DMS79 treated with DMSO at 0.1 percent for 48 hours (cell line): ENCODE measurements around the gene PKD2.

Source experiments
- DNase-seq: peaks from one replicate; lab custom pipeline; 2025; lab: John Stamatoyannopoulos, UW

Gene PKD2

DNA sequence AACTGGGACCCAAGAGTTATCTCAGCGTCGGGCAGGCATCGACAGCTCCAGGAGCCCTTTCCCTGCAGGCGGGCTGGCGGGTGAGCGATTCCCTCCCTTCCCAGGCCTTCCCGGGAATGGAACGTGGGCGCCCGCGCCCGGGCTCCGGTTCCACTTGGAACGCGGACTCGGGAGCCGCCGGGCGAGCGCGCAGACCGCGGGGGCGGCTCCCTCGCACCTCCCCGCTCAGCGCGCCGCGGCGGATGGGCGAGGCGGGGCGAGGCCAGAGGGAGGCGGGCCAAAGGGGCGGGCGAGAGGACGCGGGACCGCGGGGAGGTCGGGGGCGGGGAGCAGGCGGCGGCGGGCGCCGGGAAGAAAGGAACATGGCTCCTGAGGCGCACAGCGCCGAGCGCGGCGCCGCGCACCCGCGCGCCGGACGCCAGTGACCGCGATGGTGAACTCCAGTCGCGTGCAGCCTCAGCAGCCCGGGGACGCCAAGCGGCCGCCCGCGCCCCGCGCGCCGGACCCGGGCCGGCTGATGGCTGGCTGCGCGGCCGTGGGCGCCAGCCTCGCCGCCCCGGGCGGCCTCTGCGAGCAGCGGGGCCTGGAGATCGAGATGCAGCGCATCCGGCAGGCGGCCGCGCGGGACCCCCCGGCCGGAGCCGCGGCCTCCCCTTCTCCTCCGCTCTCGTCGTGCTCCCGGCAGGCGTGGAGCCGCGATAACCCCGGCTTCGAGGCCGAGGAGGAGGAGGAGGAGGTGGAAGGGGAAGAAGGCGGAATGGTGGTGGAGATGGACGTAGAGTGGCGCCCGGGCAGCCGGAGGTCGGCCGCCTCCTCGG is at the start of gene PKD2:
PKD2 (plus strand) TSS at position 332 of the 818 bp plus-strand sequence; CDS start at position 431, 99 bp downstream.
- peak; percentile 37 for DNase-seq

DNA sequence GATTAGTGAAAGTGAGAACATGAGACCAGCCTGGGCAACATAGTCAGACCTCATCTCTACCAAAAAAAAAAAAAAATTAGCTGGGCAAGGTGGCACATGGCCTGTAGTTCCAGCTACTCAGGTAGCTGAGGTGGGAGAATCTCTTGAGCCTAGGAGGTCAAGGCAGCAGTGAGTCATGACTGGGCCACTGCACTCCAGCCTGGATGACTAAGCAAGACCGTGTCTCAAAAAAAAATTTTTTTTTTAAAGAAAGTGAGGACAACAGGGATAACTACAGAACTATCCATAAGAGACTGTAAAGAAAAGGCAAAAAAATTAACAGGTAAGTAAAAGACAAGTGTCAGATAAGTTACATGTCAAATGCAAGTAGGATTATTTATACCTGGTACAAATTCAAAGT is 45.4 kb upstream of the PKD2 start:
- DNase-seq = no peak

DNA sequence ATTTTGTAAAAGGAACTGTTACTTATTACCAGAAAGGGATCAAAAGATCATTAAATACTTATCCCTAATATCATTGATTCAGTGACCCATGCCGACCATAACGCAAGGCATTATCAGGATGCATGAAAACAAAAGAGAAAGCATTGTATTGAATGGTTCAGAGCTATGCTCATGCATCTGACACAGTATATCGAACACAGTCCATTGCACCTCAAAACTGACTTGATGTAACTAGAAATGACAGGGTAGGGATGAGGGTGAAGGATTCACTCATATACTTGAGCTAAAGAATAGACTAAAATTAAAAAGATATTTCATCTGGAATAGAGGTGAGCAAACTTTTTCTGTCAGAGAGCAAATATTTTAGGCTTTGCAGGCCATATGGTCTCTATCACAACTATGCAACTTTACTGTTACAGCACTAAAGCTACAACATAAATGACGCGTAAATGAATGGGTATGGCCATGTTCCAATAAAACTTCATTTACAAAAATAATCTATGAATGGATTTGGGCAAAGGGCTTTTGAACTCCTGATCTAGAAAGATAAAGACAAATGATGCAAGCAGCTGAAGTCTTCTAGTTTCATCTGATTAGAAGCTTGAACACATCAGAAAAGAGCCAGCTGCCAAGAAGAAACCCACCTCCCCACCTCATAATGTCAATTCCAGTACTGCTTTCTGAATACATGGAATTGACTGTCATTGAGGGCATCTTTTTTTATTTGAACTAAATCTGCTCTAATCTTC is 44.9 kb upstream of the PKD2 start:
- DNase-seq = no peak

DNA sequence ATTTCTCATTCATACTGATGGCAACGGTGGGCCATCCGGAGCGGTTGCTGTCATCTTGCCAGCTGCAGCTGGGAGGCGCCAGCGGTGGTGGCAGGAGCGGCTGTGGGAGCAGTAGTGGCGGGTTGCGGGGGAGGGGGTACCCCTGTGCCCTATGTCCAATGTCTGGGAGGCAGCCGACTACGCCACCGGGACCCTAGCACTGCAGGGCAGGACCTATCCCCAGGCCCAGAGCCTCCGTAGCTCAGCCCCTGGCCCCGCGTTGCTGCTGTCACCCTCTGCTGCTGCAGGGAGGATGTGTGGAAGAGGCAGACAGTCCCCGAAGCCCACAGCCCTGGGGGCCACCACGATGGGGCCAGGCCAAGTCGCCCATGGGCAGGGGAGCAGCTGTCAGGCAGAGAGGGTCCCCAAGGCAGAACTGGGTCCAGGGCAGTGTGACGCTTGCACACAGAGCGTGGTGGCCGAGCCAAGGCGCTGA is 41.9 kb upstream of the PKD2 start:
- DNase-seq = no peak

DNA sequence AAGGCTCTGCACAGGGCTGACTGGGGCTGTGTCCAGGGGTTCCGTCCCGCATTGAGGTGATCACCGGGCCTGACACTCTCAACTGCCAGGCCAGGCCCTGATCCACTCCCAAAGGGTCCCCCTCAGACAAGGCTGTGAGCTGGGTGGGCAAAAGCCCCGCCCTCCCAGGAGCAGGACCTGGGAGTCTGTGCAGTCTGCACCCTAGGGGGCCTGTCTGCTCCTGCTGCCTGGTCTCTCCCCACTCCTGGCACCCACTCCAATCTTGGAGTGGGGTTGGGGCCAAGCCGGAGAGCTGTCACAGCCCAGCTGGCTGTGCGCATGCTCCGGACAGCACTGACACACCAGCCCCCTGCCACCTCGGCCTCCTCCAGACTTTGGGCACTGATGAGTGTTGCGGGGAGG is 41.3 kb upstream of the PKD2 start:
- DNase-seq = no peak

DNA sequence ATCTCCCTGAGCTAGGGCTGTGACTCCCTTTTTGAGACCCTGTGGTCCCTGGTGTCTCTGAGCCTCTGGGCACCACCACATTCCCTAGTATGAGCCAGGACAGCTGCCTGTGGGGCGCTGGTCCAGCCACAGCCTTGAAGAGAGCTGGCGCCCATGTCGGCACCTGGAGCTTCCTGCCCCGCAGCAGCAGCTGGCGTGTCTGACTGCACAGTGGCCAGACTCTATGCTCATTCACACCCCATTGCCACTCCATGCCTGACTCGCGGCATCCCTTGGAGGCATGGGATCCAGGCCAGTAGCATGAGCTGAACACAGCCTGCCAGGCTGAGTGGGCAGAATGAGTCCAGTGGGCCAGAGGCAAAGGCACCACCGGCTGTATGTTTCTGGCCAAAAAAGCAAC is 40.2 kb upstream of the PKD2 start:
- DNase-seq = no peak

DNA sequence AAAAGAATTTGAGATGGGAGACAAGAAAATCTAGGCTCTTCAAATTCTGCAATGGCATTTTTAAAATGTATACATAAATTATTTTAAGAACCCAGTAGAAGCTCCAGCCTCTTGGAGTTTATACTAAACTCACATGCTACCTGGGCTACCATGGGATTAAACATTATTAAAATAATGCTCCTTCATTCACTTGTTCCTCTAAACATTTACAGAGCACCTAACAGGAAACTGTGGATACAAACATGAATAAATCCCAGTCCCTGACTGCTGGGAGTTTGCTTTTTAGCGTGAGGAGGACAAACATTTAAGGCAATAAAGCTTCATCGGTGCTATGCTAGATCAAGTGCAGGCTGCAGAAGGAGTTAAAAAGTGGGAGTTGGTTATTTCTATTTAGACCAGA is 37.3 kb upstream of the PKD2 start:
- DNase-seq = no peak

DNA sequence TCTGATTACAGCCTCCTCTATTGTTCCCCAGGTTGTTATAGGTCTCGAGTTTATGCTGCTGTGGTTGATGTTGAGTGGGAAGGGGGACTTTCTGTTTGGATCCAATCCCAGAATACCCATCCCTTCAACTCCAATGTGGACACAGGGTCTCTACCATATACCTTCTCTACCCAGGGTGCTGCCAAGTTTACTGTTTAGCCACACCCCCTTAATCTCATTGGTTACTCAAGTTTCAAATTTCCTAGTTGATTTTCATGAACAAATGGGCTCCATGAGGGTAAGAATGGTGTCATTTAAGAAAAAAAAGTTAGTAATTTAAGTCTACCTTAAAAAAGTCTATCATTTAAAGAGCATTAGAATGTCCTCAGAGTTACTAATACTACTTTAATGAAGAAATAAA is 35.6 kb upstream of the PKD2 start:
- DNase-seq = no peak

DNA sequence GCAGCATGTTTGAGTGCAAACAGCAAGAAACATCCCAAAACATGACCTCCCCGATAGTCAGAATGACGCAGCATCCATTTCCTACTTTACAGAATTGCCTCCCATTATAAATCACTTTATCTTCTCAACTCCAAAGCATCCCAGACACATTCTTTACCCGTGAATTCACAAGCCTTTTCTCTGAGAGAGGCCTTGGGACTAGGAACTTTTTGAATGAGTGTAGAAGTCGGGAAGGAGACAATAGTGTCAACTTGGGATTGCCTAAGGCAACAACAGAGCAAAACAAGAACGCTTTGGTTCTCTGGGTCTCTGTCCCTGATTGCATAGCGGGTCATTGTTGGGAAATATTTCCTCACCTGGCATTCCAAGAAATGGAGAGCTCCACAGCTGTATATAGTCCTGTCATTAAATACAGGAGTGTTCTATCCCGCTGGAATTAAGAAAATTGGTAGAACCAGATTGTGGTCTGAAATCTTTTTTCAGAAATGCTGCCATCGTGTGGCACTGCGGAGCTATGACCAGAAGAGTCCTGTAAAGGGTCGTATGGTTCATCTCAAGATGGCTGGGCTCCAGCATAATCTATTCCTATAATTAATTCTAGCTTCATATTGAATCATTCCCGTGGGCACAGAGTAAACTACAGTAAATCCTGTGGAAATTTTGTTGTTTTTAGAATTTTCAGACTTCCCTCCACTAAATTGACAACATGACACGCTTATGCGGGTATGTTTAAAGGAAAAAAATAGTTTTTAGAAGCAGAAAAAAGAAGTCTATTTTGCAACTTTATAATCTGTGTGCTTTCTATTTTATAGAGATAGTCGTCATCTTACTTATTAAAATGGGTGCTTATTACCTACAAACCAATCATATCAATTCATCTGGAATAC is 33.9 kb upstream of the PKD2 start:
- DNase-seq = peak; percentile 28

DNA sequence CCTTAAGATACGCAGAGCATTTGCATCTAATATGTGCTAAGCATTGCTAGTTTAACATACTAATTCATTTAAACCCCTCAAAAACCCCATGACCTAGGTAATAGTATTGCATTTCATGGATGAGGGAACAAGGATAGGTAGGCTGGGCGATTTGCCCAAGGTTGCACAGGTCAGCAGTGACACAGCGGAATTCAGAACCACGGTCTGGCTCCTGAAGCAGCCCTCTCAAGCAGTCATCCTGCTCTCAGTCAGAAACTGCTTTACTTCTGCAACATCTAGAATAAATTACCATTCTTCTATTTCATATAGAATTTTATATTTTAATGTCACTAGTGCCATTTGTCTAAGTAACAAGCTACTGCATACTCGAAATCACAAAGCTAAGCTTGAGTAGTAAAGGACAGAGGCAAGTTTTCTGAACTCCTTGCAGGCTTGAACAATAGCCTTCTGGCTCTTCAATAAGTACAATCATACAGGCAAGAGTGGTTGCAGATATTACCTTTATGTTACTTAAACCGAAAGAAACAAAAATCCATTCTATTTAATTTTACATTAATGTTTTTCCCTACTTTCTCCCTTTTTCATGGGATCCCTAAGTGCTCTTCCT is 32.5 kb upstream of the PKD2 start:
- DNase-seq = peak; percentile 7

DNA sequence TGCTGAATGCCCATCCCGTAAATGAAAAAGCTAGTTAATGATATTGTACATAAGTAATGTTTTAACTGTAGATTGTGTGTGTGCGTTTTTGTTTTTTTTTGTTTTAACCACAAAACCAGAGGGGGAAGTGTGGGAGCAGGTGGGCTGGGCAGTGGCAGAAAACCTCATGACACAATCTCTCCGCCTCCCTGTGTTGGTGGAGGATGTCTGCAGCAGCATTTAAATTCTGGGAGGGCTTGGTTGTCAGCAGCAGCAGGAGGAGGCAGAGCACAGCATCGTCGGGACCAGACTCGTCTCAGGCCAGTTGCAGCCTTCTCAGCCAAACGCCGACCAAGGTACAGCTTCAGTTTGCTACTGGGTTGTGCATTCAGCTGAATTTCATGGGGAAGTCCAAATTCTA is 32.0 kb upstream of the PKD2 start, which contains the start of gene SPP1:
SPP1 (plus strand) TSS at position 249 of the 400 bp plus-strand sequence. CDS start 1,182 bp downstream, outside the sequence.
- DNase-seq = no peak

DNA sequence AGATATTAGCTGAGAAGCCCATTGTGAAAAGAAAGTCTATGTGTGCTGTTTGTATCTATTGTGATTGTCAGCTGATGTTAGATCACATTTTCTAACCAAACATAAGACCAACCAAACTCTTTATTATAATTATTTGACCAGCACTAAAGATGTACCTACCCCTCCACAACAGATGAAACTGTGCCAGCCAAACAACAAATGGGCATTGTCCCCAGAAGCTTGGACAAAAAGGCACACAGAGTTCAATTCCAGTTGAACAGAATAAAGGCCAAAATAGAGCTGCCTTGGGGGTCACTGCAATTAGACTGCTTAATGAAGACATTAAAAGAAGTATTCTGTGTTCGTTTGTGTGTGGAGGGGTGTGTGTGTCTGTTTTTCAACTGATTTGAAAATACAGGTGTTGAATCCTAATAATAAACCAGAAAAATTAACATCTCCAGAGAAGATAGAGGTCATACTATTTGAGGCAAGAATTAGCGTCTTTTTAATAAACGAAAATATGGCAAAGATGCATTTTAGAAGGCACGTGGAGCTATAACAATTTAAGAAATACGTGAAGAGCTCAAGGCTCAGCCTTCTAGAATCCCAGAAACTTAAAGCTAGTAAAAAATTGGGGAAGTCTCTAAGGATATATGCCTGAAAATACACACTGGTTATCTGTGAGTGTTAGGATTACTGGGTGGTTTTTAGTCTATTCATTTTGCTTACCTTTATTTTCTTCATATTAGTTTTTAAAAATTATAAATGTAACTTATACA is 29.7 kb upstream of the PKD2 start:
- no peak for DNase-seq

DNA sequence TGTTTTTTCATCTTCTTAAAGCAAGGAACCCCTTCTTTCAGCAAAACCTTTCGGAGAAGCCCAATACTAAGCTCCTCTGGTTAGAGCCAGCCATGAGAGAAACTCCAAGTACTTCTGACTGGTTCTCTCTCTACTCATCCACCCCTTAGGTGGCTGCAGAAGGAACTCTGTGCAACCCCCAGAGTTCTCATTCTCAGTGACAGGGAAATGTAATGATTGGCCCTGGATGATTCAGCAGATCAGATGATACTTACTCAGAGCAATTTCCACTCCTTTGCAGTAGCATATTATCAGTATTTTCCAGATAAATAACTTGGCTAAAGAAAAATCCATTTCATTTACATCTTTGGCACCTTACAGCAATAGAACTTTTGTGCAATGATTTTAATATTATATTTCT is 28.8 kb upstream of the PKD2 start:
- DNase-seq = no peak

DNA sequence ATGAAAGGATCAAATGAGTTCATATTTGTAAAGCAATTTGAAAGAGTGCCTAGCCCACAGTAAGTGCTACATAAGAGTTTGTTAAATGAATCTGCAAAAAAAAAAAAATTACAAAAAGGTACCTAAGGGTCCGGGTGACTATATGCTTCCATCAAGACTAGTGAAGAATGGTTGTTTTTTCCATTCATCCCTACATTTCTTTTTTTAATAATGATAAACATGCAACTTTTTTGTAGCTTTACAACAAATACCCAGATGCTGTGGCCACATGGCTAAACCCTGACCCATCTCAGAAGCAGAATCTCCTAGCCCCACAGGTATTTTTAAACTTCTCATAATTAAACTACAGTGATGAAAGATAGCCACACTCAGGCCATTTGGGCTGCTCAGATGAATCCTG is 27.6 kb upstream of the PKD2 start:
- no peak for DNase-seq

DNA sequence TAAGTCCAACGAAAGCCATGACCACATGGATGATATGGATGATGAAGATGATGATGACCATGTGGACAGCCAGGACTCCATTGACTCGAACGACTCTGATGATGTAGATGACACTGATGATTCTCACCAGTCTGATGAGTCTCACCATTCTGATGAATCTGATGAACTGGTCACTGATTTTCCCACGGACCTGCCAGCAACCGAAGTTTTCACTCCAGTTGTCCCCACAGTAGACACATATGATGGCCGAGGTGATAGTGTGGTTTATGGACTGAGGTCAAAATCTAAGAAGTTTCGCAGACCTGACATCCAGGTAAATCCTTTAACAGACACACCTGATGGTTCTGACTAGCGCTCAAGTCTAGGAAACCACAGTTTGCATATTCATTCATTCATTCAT is 25.9 kb upstream of the PKD2 start:
- DNase-seq = no peak

DNA sequence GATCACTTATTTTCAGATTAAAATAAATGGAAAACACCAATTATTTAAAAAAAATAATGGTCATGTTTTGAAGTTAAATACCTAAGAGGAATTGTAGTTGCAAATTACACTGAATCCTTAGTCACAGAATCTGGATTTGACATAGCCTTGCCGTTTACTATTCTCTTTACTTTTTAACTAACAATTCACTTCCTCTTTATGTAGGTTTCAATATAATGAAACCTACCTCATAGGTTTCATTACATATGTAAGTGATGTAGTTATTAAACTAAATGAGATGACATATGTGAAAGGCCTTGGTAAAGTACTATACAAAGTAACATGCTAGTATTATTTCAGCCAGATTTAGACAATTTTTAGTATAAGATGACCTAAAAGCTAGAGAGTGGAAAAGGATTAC is 25.4 kb upstream of the PKD2 start:
- DNase-seq = no peak

DNA sequence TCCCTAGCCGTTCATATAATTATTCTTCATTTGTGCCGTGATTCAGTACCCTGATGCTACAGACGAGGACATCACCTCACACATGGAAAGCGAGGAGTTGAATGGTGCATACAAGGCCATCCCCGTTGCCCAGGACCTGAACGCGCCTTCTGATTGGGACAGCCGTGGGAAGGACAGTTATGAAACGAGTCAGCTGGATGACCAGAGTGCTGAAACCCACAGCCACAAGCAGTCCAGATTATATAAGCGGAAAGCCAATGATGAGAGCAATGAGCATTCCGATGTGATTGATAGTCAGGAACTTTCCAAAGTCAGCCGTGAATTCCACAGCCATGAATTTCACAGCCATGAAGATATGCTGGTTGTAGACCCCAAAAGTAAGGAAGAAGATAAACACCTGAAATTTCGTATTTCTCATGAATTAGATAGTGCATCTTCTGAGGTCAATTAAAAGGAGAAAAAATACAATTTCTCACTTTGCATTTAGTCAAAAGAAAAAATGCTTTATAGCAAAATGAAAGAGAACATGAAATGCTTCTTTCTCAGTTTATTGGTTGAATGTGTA is 24.9 kb upstream of the PKD2 start:
- no peak for DNase-seq

DNA sequence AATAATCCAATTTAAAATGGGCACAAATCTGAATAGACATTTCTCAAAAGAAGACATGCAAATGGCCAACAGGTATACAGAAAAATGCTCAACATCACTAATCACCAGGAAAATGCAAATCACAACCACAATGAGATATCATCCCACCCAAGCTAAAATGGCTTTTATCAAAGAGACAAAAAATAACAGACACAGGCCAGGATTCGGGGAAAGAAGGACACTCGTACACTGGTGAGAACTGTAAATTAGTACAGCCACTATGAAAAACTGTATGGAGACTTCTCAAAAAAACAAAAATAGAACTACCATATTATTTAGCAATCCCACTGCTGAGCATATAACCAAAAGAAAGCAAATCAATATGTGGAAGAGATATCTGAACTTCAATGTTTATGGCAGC is 23.4 kb upstream of the PKD2 start:
- no peak for DNase-seq

DNA sequence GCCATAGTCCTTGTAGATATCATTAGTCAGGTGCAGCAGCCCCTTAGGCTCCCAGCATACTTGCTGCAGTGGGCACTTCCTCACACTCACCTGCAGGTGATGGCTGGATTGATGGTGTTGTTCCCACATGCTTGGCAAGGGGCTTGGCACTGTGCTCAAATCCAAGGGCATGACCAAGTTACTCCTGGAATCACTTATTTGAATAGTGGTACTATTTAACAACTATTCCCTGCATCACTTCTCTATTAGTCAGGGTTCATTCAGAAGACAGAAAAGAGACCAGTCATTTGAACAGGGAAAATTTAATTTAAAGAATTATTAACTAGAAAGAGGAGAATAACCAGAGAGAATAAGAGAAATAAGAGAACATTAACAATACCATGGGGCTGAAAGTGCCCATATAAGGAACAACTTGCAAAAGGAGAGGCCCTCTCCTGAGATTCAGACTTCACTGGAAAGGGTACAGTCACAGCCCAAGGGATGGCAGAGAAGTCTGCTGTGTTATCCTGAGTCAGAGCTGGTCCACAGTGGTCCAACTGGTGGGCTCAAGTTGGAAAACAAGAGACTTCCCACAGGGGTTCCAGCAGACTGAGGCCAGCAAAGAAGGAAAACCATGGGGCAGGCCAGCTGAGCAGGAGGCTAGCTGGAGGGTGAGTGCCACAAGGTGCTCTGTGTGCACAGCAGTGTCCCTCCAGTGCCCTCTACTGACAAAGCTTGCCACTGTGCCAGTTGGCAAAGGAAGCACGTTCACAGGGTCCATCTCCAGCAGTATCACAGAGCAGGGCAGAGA is 22.1 kb upstream of the PKD2 start:
- no peak for DNase-seq

DNA sequence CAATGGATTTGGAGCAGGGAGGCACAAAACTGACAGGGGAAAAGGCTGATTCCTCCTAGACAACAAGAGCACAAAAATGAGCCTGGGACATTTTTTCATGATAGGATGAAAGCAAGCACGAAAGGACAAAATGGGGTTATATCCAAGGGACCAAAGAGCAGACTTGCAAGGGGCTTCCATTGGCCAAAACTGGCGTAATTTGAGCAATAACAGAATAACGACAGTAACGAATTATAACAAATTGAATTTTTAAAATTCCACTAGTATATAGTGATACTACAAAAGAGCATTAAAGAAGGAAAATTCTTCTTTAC is 21.6 kb upstream of the PKD2 start:
- no peak for DNase-seq
